ENCODE results near the gene KIF26B.
"Not testable (repeated sequence)": the region's sequence is repeated elsewhere in the genome, so short reads cannot be mapped to it uniquely, and the experiment has no call there.

Gene KIF26B

DNA sequence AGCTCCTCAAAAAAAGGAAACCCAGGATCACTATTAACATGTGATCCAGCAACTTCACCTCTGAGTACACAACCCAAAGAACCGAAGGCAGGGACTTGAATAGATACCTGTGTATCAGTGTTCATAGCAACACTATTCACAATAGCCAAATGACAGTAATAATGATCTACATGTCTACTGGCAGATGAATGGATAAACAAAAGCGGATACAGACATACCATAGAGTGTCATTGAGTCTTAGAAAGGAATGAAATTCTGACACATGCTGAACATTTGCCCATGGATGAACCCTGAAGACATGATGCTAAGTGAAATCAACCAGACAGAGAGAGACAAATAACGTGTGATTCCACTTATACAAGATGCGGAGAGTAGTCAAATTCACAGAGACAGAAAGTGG, 564.2 kb downstream of the KIF26B start:
- Histone ChIP-seq H3F3A (ENCODE audit: low read depth) (no peaks in the 10 kb centered on the region), H3K27me3 (ENCODE audit: insufficient read depth, low read length, poor library complexity, severe bottlenecking) (no peaks in the 10 kb centered on the region), H3K4me1 (ENCODE audit: insufficient read depth, low read length, poor library complexity, severe bottlenecking) (no peaks in the 10 kb centered on the region), H2AFZ (ENCODE audit: low read length) (no peak overlapping the region), H3K4me3 (ENCODE audit: low read length, poor library complexity, severe bottlenecking) (no peak overlapping the region), H3K9me2 (replicated peaks; ENCODE audit: low read depth, low read length) (no peaks in the 10 kb centered on the region), H3K9ac (ENCODE audit: low read depth, low read length, poor library complexity, severe bottlenecking) (no peak overlapping the region), H3K4me2 (ENCODE audit: low read depth, low read length, poor library complexity, severe bottlenecking) (no peak overlapping the region), H3K36me3 (ENCODE audit: insufficient read depth, low read length) (no peaks in the 10 kb centered on the region), H3K9me3 (ENCODE audit: insufficient read depth, low read depth, low read length) (no peaks in the 10 kb centered on the region), H4K20me1 (ENCODE audit: insufficient read depth, low read length, poor library complexity, severe bottlenecking) (no peaks in the 10 kb centered on the region), H3K79me2 (ENCODE audit: insufficient read depth, low read length) (no peaks in the 10 kb centered on the region)
- TF ChIP-seq, protein P1, sequence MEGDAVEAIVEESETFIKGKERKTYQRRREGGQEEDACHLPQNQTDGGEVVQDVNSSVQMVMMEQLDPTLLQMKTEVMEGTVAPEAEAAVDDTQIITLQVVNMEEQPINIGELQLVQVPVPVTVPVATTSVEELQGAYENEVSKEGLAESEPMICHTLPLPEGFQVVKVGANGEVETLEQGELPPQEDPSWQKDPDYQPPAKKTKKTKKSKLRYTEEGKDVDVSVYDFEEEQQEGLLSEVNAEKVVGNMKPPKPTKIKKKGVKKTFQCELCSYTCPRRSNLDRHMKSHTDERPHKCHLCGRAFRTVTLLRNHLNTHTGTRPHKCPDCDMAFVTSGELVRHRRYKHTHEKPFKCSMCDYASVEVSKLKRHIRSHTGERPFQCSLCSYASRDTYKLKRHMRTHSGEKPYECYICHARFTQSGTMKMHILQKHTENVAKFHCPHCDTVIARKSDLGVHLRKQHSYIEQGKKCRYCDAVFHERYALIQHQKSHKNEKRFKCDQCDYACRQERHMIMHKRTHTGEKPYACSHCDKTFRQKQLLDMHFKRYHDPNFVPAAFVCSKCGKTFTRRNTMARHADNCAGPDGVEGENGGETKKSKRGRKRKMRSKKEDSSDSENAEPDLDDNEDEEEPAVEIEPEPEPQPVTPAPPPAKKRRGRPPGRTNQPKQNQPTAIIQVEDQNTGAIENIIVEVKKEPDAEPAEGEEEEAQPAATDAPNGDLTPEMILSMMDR (conservative IDR thresholded peaks at IDR 0.05; ENCODE audit: low read length), result no peak
- TF ChIP-seq EZH2phosphoT487 (IDR thresholded peaks at IDR 0.05; ENCODE audit: borderline replicate concordance), result no peak

DNA sequence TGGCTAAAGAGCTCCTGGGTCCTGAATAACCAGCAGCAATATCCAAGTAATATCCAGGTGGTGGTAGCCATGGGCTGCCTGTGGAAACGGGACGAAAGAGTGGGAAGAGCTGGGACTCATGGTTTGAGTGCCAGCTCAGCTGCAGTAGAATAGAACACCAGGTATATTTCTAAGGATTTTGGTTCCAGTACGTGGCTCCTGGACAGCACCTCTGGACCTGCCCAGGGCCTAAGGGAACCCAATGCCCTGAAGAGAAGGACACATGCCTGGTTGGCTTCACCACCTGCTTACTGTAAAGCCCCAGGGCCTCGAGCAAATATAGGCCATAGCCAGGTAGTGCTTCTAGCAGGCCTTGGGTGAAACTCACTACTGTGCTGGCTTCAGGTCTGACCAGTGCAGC, 566.7 kb downstream of the KIF26B start:
- no peaks in the 10 kb centered on the region for H4K20me1 ChIP-seq (ENCODE audit: insufficient read depth, low read length, poor library complexity, severe bottlenecking)
- H3K4me1 ChIP-seq (ENCODE audit: insufficient read depth, low read length, poor library complexity, severe bottlenecking), result no peaks in the 10 kb centered on the region
- H3K9me3 ChIP-seq (ENCODE audit: insufficient read depth, low read depth, low read length), result no peaks in the 10 kb centered on the region
- H3K9ac ChIP-seq (ENCODE audit: low read depth, low read length, poor library complexity, severe bottlenecking), result no peak overlapping the region
- no peaks in the 10 kb centered on the region for H3K36me3 ChIP-seq (ENCODE audit: insufficient read depth, low read length)
- H3K9me2 ChIP-seq (replicated peaks; ENCODE audit: low read depth, low read length), result no peaks in the 10 kb centered on the region
- TF ChIP-seq EZH2phosphoT487 (IDR thresholded peaks at IDR 0.05; ENCODE audit: borderline replicate concordance), result no peak
- TF ChIP-seq, protein P1 (conservative IDR thresholded peaks at IDR 0.05; ENCODE audit: low read length), result no peak
- no peaks in the 10 kb centered on the region for H3K27me3 ChIP-seq (ENCODE audit: insufficient read depth, low read length, poor library complexity, severe bottlenecking)
- H3F3A ChIP-seq (ENCODE audit: low read depth), result no peaks in the 10 kb centered on the region
- H3K79me2 ChIP-seq (ENCODE audit: insufficient read depth, low read length), result no peaks in the 10 kb centered on the region
- no peak overlapping the region for H2AFZ ChIP-seq (ENCODE audit: low read length)
- no peak overlapping the region for H3K4me3 ChIP-seq (ENCODE audit: low read length, poor library complexity, severe bottlenecking)
- no peak overlapping the region for H3K4me2 ChIP-seq (ENCODE audit: low read depth, low read length, poor library complexity, severe bottlenecking)

DNA sequence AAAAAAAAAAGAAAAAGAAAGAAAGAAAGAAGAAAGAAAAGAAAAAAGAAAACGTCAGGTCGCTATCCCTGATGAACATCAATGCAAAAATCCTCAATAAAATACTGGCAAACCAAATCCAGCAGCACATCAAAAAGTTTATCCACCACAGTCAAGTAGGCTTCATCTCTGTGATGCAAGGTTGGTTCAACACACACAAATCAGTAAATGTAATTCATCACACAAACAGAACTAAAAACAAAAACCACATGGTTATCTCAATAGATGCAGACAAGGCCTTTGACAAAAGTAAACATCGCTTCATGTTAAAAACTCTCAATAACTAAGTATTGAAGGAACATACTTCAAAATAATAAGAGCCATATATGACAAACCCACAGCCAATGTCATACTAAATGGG, 573.2 kb downstream of the KIF26B start:
- H3K79me2 ChIP-seq (ENCODE audit: insufficient read depth, low read length); H3K36me3 ChIP-seq (ENCODE audit: insufficient read depth, low read length); H3K27me3 ChIP-seq (ENCODE audit: insufficient read depth, low read length, poor library complexity, severe bottlenecking); H3K4me1 ChIP-seq (ENCODE audit: insufficient read depth, low read length, poor library complexity, severe bottlenecking); H4K20me1 ChIP-seq (ENCODE audit: insufficient read depth, low read length, poor library complexity, severe bottlenecking); H3K4me2 ChIP-seq (ENCODE audit: low read depth, low read length, poor library complexity, severe bottlenecking); H3F3A ChIP-seq (ENCODE audit: low read depth); H3K9ac ChIP-seq (ENCODE audit: low read depth, low read length, poor library complexity, severe bottlenecking); H3K9me2 ChIP-seq (replicated peaks; ENCODE audit: low read depth, low read length); H3K4me3 ChIP-seq (ENCODE audit: low read length, poor library complexity, severe bottlenecking); H3K9me3 ChIP-seq (ENCODE audit: insufficient read depth, low read depth, low read length); H2AFZ ChIP-seq (ENCODE audit: low read length): not testable (repeated sequence)

DNA sequence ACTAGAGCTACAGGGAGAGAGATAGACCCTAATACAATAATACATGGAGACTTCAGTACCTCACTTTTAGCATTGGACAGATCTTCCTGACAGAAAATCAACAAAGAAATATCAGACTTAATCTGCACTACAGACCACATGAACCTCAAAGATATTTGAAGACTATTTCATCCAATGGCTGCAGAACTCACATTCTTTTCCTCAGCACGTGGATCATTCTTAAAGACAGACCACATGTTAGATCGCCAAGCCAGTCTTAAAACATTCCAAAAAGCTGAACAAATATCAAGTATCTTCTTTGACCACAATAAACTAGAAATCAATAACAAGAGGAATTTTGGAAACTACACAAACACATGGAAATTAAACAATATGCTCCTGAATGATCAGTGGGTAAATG, 576.0 kb downstream of the KIF26B start:
- Histone ChIP-seq H3K36me3 (ENCODE audit: insufficient read depth, low read length) (no peaks in the 10 kb centered on the region), H3K9ac (ENCODE audit: low read depth, low read length, poor library complexity, severe bottlenecking) (no peak overlapping the region), H2AFZ (ENCODE audit: low read length) (no peak overlapping the region), H3K27me3 (ENCODE audit: insufficient read depth, low read length, poor library complexity, severe bottlenecking) (no peaks in the 10 kb centered on the region), H3K4me3 (ENCODE audit: low read length, poor library complexity, severe bottlenecking) (no peak overlapping the region), H4K20me1 (ENCODE audit: insufficient read depth, low read length, poor library complexity, severe bottlenecking) (no peaks in the 10 kb centered on the region), H3K9me2 (replicated peaks; ENCODE audit: low read depth, low read length) (no peaks in the 10 kb centered on the region), H3K4me1 (ENCODE audit: insufficient read depth, low read length, poor library complexity, severe bottlenecking) (no peaks in the 10 kb centered on the region), H3K79me2 (ENCODE audit: insufficient read depth, low read length) (no peaks in the 10 kb centered on the region), H3F3A (ENCODE audit: low read depth) (no peaks in the 10 kb centered on the region), H3K9me3 (ENCODE audit: insufficient read depth, low read depth, low read length) (0 out of 2 replicates have a peak, but pooled peaks cover 4% of the 10 kb centered on the region), H3K4me2 (ENCODE audit: low read depth, low read length, poor library complexity, severe bottlenecking) (no peak overlapping the region)
- TF ChIP-seq EZH2phosphoT487 (IDR thresholded peaks at IDR 0.05; ENCODE audit: borderline replicate concordance), result no peak
- TF ChIP-seq, protein P1 (conservative IDR thresholded peaks at IDR 0.05; ENCODE audit: low read length), result no peak

DNA sequence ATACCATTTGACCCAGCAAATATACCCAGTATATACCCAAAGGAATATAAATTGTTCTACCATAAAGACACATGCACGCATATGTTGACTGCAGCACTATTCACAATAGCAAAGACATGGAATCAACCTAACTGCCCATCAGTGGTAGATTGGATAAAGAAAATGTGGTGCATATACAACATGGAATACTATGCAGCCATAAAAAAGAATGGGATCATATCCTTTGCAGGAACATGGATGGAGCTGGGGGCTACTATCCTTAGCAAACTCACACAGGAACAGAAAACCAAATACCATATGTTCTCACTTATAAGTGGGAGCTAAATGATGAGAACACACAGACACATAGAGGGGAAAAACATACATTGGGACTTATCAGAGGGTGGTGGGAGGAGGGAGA, 585.6 kb downstream of the KIF26B start:
- H3K27me3 ChIP-seq (ENCODE audit: insufficient read depth, low read length, poor library complexity, severe bottlenecking); H3K4me2 ChIP-seq (ENCODE audit: low read depth, low read length, poor library complexity, severe bottlenecking); H2AFZ ChIP-seq (ENCODE audit: low read length); H3K9me3 ChIP-seq (ENCODE audit: insufficient read depth, low read depth, low read length); H3K79me2 ChIP-seq (ENCODE audit: insufficient read depth, low read length); H3K4me3 ChIP-seq (ENCODE audit: low read length, poor library complexity, severe bottlenecking); H3F3A ChIP-seq (ENCODE audit: low read depth); H3K36me3 ChIP-seq (ENCODE audit: insufficient read depth, low read length); H3K9ac ChIP-seq (ENCODE audit: low read depth, low read length, poor library complexity, severe bottlenecking); H3K9me2 ChIP-seq (replicated peaks; ENCODE audit: low read depth, low read length); H3K4me1 ChIP-seq (ENCODE audit: insufficient read depth, low read length, poor library complexity, severe bottlenecking); H4K20me1 ChIP-seq (ENCODE audit: insufficient read depth, low read length, poor library complexity, severe bottlenecking): not testable (repeated sequence)

All from Loucy (cell line).